HuH-7 (cell line): Measurements from ENCODE around the gene SKI.
"Not testable (repeated sequence)": the region's sequence is repeated elsewhere in the genome, so short reads cannot be mapped to it uniquely, and the experiment has no call there.

ENCODE experiments used
- DNase-seq: peaks from one replicate; pipeline ENCODE4 v3.0.0; 2011; ENCODE audit warnings: low spot score

Gene SKI

DNA sequence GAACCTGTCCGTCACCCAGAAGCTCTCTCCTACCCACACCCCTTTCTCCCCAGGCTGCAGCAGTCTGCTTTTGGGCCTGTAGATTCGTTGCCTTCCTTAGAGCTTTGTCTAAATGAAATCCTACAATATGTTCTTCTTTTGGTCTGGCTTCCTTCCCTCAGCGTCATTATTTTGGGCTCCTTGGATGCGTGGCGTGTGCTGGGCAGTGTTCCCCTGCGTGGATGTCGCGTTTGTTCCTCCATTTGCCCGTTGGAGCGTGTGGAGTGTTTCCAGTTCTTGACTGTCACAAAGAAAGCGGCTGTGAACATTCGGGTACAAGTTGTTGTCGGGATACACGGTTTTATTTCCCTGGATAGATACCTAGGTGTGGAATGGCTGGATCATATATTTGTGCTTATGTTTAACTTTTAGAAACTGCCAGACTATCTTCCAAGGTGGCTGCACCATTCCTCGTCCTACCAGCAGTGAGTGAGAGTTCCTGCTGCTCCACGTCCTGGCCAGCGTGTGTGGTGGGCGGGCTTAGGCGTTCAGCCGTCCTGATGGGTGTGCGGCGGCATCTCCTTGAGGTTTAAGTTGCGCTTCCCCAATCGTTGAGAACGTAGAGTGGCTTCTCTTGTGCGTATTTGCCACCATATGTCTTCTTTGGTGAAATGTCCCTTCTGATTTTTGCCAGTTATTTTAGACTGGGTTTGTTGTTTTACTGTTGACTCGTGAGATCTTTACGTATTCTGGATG lies 31.7 kb downstream of the SKI start:
- no peak for DNase-seq

DNA sequence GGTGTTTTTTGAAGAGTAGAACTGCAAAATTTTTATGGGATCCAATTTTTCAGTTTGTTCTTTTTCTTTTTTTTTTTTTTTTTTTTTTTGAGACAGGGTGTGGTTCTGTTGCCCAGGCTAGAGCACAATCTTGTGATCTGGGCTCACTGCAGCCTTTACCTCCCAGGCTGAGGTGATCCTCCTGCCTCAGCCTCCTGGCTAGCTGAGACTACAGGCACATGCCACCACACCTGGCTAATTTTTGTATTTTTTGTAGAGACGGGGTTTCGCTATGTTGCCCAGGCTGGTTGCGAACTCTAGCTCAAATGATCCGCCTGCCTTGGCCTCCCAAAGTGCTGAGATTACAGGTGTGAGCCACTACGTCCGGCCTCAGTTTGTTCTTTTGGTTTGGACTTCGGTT lies 32.4 kb downstream of the SKI start:
- not testable (repeated sequence) for DNase-seq

DNA sequence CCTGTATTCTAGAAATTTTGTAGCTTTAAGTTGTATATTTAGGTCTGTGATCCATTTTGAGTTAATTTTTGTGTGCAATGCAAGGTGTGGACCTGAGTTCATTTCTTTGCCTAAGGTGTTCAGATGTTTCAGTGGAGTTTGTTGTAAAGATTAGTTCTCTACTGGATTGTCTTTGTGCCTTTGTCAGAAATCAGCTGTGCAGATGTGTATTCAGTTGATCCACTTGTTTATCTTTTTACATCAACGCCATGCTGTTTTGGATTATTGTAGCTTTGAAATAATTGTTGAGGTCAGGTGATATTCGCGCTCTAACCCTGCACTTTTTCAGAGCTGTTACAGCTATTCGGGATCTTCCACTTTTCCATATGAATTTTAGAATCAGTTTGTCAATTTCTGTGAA lies 32.8 kb downstream of the SKI start:
- no peak for DNase-seq

DNA sequence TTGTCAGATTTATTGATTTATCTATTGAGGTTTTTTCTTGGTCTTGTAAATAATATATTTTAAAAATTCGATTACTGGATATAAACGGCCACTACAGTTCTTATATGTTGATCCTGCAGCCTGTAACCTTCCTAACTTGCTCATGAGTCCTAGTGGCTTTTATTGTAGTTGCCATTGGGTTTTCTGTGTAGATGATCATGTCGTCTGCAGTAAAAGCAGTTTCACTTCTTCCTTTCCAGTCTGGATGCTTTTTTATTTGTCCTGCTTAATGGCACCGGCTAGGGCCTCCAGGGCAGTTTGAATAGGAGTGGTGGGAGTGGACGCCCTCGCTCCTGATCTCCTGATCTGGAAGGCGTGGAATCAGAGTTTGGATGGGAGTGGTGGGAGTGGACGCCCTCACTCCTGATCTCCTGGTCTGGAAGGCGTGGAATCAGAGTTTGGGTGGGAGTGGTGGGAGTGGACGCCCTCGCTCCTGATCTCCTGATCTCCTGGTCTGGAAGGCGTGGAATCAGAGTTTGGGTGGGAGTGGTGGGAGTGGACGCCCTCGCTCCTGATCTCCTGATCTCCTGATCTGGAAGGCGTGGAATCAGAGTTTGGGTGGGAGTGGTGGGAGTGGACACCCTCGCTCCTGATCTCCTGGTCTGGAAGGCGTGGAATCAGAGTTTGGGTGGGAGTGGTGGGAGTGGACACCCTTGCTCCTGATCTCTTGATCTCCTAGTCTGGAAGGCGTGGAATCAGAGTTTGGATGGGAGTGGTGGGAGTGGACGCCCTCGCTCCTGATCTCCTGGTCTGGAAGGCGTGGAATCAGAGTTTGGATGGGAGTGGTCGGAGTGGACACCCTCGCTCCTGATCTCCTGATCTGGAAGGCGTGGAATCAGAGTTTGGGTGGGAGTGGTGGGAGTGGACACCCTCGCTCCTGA lies 33.6 kb downstream of the SKI start:
- DNase-seq: not testable (repeated sequence)

DNA sequence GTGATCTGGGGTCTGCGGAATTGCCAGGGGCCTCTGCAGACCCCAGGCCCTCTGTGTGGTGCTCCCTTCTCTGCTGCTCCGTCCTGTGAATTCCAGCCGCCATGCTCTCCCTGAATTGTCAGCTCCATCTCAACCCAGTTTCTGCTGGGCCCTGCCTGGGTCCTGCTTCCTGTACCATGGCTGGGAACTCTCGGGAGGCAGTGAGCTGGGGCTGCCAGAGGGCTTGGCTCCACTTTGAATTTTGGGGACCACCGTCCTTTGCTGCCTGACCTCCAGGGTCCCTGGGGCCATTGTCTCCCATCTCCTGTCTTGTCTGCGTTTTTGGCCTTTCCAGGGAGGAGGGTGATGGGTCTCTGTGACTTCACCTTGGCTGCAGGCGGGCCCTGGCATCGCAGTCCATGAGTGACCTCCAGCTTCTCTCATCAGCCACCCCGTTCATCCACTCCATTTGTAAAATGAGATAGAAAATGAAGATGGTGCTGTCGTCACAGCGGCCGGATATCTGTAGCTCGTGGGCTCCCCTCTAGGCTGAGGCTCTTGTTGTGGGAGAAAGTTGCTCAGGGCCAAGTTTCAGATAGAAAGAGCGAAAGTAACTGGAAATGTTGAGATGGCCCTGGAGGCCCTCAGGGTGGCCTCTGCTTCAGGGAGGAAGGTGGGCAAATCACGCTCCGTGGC lies 38.3 kb downstream of the SKI start:
- DNase-seq: no peak

DNA sequence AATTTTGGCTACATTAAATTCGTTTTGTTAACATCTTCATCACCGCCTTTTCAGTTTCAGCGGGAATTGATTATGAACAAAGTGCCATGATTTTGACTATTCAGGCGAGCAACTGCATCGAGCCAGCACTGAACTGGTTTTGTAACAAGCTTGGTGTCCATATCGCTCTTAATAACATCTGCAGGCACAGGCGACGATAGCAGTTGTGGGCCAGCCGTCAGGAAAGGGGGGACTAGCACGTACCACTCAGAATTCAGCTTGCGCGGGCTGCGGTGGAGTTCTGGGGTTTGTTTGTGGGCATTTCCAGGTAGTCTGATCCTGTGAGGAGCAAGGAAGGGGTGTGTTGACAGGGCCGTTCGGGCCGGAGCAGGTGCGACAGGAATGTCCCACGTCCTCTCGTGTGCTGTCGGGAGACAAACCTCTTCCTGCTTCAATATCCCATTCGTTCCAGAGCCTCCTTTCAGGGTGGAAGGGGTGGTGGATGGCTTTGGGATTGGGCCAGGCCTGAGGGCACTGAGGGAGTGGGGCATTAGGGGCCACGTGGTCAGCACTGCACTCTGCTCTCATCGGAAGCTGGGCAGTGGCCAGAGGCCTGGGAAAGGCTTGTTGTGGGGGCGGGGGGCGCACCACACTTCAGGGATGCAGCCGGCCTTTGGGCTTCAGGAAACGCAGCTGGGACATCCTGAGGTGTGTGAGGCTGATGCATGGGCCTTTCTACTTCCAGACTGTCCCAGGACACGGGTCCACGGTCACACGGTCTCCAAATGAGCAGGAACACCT lies 39.1 kb downstream of the SKI start:
- DNase-seq: no peak

DNA sequence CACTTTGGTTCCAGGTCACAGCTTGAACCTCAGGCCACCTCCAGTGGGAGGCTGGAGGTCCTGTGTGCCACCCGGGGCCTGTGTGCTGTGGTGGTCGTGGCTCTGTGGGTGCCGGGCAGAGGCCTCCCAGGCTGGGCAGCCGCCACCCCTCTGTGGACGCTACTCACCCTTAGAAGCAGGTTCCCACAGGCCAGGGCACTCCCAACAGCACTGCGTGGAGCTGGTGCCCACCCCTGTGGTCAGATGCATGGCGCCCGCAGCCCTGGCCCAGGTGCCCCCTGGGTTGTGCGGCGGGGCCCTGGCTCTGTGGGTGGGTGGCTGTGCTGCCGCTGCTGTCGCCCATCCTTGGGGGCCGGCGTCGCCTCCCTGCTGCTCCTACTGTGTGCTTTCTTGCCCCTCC lies 39.7 kb downstream of the SKI start:
- no peak for DNase-seq

DNA sequence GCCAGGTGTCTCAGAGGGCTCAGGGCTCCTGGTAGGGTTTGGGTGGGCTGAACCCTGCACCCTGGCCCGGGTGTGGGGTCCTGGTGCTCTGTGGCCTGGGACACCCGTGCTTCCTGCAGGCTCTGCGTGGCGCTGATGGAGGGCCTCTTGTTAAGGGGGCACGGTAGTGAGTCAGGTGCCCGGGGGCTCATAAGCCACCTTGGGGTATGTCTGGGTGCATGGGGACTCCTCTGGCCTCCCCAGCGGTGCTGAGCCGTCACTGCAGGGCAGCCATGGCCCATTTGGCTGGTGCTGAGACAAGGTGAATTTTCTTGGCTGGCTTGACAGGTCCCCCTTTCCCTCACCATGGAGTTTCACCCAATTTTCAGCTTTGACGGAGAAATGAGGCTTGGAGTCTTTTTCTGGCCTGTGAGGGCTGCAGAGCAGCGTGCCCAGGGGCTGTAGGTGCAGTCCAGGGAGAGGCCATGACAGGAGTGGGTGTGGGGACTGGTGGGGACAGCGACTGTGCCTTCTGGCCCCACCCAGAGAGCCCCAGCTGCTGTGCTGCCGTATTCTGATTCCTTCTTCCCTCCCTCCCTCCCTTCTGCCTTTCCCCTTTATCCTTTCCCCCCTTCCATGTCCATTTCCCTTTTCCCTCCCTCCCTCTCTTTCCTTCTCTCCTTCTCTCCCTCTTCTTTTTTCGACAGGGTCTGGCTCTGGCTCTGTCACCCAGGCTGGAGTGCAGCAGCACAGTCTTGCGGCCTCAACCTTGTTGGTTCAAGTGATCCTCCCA lies 40.4 kb downstream of the SKI start:
- DNase-seq: no peak

DNA sequence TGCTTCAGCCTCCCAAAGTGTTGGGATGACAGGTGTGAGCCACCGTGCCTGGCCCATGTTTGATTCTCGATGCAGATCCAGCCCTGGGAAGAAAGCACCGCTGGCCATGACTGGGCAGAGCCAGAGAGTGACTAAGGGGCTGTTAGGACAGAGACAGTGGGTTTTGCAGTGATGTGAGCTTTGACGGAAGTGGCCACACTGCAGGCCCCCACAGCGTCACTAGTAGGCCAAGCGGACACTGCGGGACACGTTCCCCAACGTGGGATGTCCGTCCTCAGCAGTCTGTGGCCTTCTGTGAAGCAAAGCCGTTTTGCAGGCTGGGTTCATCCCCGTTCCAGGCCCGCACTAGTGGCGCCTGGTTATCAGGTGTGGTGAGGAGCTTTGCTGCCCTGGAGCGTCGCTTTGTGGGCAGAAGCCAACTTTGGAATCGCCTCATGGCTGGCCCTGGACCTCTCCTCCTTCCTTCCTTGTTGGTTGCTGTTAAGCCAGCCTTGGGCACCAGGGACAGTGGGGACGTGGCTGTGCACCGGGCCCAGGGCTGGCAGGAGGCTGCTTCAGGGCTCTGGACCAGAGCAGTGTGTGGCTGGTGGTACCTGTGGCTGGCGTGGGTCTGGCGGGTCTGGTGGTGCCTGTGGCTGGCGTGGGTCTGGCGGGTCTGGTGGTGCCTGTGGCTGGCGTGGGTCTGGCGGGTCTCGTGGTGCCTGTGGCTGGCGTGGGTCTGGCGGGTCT lies 41.2 kb downstream of the SKI start:
- no peak for DNase-seq

DNA sequence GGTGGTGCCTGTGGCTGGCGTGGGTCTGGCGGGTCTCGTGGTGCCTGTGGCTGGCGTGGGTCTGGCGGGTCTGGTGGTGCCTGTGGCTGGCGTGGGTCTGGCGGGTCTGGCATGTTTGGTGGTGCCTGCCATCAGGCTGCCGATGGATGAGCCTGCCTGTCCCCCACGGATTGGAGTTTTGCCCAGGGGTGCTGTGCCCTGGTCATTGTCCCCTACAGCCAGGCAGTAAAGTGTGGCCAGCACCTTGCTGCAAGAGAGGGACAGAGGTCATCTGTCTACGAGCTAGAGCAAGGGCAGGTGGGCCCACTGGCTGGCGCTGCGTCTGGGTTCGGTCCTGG lies 41.8 kb downstream of the SKI start:
- DNase-seq: no peak

DNA sequence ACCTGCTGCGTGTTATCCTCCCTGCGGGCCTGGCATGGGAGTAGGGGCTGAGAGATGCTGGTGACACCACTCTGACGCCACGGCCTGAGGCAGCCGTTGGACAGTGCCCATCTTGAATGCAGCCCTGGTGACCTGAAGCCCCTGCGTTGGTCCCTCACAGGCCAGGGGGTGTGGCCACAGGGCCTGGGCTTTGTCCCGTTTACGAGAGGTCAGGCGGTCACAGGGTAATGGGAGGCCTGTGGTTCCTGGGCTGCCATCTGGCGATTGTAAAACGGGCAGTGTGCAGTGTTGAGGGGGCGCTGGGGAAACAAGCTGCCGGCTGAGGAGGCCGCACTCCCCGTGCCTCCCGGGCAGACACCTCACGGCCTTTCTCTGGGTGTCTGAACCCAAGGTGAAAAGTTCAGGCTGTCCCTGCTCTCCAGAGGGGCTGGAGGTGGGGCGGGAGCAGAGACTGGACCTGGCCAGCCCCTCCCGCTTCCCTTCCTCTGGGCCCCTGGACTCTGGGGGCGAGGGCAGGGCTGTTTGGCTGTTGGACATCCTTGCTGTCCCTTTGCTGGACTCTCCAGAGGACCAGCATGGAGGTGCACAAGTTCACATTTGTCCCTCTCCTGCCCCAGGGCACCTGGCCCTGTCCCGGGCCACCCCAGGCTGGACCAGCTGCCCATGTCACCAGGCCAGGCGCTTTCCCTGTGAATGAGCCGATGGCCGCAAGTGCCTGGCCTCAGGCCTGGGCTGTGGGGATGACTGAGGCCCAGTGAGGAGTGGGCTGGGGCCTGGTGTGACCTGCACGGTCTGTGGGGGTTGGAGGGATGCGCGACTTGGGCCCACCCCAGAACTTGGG lies 42.4 kb downstream of the SKI start:
- peak; percentile 74 for DNase-seq

DNA sequence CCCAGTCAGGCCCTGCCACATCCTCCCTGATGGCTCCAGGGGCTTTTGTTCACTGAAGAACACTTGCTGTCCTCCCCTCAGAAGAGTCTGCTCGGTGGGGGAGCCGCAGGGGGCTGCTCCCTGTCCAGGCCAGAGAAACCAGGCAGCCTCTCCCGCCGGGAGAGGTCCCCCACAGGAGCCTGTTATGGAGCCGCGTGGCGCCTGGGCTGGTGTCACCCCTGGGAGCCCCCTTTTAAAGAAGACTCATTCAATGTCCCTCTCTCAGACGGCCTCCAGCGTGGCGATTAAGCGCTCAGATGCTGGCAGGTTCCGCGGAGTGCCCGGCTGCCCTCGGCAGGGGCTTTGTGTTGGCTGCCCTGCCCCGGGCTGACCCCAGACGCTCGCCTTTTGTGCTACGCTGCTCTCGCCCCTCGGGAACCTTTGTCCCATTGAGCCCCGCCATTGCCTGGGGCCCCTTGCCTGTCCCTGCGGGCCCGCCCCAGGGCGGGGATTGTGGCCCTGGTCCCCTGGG lies 43.1 kb downstream of the SKI start:
- DNase-seq: no peak

DNA sequence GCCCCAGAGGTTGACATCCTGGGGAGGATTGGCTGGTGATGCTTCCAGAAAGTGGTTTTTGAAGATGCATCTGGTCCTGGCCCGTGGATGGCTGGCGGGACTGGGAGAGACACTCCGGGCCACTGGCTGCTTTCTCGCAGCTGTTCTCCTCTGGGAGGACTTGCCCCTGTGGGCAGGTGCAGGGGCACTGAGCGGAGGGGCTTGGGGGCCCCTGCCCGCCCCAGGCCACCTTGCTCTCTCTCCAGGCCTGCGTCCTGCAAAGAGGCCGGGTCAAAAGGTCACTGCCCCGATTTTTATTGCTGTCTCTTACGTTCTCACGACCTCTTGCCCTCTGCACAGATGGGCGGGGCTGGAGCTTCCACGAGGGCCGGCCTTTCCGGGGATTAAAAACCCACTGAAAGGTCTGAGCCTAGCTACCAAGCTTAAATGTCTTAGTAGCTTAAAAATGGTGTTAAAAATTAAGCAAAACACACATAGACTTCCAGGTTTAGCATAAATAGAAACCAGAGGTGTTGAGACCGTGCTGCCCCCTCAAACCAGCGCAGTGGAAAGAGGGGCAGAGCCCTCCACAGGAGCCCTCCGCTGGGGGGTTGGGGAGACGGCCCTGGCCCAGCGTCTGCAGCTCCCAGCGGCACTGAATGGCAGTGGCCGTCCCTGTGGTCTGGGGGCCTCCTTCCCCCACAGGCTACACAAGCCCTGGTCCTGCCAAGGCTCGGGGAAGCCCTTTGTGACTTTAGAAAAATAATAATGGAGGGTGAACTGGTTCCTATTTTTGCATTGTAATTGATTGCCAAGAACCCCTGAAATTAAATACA lies 43.9 kb downstream of the SKI start:
- DNase-seq: peak; percentile 75

DNA sequence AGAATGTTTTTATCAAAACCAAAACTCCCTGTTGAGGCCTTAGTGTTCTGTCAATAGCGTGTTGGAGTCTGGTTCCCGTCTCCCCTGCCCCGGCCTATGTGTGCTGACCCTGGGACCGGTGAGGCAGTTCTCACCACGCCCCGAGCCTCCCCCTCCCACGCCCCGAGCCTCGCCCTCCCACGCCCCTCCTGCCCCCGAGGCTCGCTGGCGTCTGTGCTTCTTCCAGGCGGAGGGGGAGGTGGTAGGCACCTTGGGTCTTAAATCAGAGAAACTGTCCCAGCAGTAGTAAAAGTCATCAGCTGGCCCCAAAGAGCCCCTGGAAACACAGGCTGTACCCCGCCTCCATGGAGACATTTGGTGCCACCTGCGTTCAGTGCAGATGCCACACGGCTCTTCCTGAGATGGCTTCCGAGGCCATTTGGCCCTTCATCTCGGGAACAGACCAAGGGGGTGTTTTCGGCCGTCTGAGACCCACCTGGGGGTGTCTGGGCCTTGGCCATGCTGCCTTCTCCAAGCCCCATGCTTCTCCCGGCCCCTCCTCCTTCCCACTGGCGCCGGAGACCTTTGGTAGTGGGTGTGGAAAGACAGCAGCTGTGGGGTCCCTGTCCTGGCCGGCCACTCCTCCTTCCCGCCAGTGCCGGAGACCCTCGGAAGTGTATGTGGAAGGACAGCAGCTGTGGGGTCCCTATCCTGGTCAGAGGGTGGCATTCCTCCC lies 44.7 kb downstream of the SKI start:
- DNase-seq: no peak

DNA sequence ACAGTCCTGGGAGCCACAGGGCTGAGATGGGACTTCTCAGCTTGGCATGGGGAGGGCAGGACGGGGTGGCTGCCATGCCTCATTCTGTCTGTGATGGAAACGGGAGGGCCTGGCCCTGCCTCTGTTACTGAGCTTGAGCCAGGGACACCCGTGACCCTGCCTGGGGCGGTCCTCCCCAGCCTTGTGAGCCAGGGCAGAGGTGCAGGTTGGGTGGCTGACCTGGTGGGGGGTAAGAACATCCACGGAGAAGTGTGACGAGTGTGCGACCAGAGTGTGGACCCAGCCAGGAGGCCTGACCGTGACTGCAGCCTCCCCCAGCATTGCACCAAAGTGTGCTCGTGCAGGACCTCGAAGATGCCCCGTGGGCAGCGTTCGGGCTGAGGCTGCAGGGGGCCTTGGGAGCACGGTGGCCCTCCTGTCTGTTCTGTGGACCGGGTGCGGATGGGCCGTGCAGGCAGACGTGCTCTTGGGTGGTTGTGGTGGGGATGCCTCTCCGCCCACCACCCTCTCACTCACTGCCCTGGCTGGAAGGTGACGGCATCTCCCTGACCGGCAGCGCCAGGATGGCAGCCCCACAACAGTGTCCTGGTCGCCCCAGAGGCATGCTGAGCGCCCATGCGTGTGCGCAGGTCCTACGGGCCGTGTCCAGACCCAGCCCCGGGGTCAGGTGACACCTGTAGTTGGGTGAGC lies 45.4 kb downstream of the SKI start:
- DNase-seq: no peak

DNA sequence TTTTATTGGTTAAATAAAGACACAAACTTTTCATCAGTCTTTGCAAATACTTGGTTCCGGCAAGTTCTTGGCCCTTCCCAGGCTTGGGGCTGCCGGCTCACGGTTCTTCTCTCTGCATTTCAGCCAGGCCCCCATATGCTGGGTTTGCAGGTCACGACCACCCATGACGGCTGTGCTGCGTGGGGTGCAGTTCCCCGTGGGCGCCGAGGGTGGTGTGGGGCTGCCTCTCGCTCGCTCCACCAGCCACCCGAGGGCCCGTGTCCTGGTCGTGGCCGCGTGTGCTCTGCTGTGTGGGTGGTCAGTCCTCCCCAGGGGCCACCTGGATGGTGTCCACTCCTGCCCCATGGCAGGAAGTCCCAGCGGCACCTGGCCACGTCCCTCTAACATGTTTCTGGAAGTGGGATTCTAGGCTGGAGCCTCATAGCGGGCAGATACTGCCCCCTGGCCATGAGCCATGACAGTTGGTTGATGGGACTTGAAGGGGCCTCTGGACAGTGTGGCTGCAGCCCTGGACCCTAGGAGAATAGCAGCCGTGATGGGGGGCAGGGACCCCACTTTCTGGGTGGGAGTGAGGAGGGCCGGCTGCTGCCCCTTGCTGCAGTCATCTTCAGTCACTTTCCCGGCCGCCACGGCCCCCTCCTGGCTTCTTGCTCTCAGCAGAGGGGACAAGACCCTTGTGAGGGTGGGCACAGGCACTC lies 46.3 kb downstream of the SKI start:
- no peak for DNase-seq
